Bronchial epithelial cell (primary cell): ENCODE results near the gene DBF4B. TPM values are rescaled to one million over a fixed set of nuclear protein-coding genes. Genes with fewer than 3 reads are reported as not detected.

Source experiments
- DNase-seq: peaks from one replicate; pipeline ENCODE4 v3.0.0-alpha.2; 2010; ENCODE audit warnings: low read depth
- FAIRE-seq: peaks from 2 replicates; lab custom pipeline; 2011; peaks lifted over from hg19 to GRCh38; lab: Jason Lieb, UNC
- H3K27me3 ChIP-seq: 2 replicates; pipeline ENCODE4 v1.5.1; 2011; ENCODE audit warnings: low read length; ENCODE audit not compliant: control insufficient read depth, insufficient read depth
- H3K36me3 ChIP-seq: 2 replicates; pipeline ENCODE4 v1.5.1; 2011; ENCODE audit warnings: low read length; ENCODE audit not compliant: control insufficient read depth, insufficient read depth
- H3K4me3 ChIP-seq: 2 replicates; pipeline ENCODE4 v1.5.1; 2011; ENCODE audit warnings: mild to moderate bottlenecking, low read depth, low read length, control low read depth
- total RNA-seq: library from RNA; depleted of rRNA; stranded (reverse); fragments of >200 nt; gene quantifications from 2 replicates; pipeline ENCODE4 v1.2.1, GENCODE V29; 2014
- TF ChIP-seq, protein P1 (sequence below): IDR thresholded peaks from 2 replicates; pipeline ENCODE4 v1.5.1; 2011; ENCODE audit warnings: mild to moderate bottlenecking, moderate library complexity, low read length, control low read depth, inconsistent platforms; ENCODE audit not compliant: insufficient read depth, severe bottlenecking

Gene DBF4B
- total RNA-seq, 1 donor from 2014 or later, result 0.79 TPM

DNA sequence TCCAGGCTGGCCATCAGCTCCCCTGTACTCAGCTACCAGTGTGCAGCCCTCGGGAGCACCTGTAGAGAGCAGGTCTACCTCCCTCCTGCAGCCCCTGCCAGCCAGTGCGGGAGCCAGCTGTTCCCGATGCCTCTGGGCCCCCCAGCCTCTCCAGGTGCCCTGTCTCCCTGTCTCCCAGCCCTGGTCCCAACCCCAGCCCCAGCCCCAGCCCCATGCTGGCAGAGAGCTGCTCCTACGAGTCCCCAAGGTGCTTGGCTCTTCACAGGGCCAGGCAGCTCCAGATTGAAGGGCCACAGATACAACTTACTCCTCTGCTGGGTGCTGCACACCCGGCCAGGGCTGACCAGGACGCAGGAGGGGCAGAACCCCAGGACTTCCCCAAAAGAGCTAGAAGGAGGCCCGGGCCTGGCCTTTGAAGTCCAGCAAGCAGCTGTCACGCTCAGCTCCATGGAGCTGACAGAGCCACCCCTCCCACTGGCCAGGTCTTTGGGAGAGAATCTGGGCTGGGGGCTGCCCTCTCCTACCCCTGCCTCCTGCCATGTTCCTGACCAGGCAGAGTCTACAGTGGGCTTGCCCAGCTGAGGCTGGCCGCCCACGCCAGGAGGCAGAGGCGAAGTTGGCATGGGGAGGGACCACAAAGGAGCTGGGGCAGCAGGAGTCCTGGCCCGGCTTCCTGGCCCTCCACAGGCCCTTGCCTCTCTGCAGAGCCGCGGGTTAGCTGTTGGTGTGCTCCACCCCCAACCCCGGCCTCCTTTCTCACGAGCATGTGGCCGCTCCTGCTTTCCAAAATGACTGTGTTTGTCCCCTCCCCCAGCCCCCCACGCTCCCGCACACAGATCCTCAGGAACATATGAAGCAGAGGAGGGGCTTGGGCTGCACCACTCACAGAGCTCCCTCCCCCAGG, 40.9 kb downstream of the DBF4B start:
- peaks cover 3% of the 10 kb centered on the region for H3K36me3 ChIP-seq
- H3K27me3 ChIP-seq, result no peaks in the 10 kb centered on the region
- TF ChIP-seq, protein P1, sequence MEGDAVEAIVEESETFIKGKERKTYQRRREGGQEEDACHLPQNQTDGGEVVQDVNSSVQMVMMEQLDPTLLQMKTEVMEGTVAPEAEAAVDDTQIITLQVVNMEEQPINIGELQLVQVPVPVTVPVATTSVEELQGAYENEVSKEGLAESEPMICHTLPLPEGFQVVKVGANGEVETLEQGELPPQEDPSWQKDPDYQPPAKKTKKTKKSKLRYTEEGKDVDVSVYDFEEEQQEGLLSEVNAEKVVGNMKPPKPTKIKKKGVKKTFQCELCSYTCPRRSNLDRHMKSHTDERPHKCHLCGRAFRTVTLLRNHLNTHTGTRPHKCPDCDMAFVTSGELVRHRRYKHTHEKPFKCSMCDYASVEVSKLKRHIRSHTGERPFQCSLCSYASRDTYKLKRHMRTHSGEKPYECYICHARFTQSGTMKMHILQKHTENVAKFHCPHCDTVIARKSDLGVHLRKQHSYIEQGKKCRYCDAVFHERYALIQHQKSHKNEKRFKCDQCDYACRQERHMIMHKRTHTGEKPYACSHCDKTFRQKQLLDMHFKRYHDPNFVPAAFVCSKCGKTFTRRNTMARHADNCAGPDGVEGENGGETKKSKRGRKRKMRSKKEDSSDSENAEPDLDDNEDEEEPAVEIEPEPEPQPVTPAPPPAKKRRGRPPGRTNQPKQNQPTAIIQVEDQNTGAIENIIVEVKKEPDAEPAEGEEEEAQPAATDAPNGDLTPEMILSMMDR, result no peak
- FAIRE-seq (no peak), DNase-seq (no peak)
- no peak overlapping the region for H3K4me3 ChIP-seq

DNA sequence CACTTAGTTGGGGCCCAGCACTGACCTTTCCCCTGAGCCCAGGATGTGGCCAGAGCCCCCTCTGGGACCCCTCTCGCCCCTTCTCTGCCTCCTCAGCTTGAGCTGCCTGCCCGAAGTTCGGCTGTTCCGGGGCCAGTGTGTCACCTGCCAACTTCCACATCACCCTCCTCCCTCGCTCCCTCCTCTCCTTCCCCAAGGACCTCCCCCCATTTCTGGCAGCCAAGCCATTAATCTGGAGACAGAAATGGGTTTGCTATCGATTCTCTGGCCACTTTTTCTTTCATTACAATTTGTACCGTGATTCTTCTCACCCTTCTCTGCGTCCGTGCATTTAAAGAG, 41.5 kb downstream of the DBF4B start:
- FAIRE-seq (no peak), DNase-seq (no peak)
- Histone ChIP-seq H3K36me3 (peaks cover 3% of the 10 kb centered on the region), H3K4me3 (no peak overlapping the region), H3K27me3 (no peaks in the 10 kb centered on the region)
- TF ChIP-seq, protein P1, result no peak

DNA sequence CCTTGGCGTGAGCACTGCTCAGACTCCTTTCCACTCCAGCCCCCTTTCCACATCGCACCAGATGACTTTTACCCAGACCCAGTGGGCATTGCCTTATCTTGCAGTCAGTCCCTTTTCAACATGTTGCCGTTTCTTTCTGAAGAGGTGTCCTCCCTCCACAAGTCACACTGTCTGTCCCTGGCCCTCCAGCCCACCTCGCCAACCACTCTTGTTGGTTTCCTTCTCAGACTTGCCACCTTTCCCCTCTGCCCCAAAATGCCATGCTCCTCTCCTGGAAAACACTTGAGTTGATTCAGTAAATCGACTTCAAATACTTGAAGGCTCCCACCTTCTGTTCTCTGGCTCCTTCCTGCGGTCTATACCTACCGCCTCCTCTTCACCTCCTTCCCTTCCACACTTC, 42.9 kb downstream of the DBF4B start:
- Histone ChIP-seq H3K4me3 (no peak overlapping the region), H3K27me3 (no peaks in the 10 kb centered on the region), H3K36me3 (peaks cover 3% of the 10 kb centered on the region)
- TF ChIP-seq, protein P1, result no peak
- FAIRE-seq (no peak), DNase-seq (no peak)

DNA sequence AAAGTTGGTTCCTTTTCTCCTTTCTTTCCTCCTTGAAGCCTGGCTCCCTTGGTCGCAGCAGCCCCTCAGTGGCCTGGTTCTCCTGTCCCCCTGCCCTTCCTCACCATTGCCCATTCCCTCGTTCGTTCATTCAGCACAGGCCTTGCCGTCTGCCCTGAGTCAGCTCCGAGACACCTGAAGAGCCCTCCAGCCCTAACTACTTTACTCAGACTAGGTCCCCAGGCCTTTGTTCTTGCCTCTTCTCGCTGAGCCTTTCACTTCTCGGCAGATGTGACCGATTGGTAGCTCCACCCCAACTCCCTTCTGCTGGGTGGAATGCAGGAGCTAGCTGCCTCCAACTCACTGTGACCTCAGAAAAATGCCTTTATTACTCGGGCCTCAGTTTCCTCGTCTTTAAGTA, 43.3 kb downstream of the DBF4B start:
- Histone ChIP-seq H3K36me3 (peaks cover 3% of the 10 kb centered on the region), H3K27me3 (no peaks in the 10 kb centered on the region), H3K4me3 (no peak overlapping the region)
- TF ChIP-seq, protein P1, result no peak
- DNase-seq (no peak), FAIRE-seq (no peak)

DNA sequence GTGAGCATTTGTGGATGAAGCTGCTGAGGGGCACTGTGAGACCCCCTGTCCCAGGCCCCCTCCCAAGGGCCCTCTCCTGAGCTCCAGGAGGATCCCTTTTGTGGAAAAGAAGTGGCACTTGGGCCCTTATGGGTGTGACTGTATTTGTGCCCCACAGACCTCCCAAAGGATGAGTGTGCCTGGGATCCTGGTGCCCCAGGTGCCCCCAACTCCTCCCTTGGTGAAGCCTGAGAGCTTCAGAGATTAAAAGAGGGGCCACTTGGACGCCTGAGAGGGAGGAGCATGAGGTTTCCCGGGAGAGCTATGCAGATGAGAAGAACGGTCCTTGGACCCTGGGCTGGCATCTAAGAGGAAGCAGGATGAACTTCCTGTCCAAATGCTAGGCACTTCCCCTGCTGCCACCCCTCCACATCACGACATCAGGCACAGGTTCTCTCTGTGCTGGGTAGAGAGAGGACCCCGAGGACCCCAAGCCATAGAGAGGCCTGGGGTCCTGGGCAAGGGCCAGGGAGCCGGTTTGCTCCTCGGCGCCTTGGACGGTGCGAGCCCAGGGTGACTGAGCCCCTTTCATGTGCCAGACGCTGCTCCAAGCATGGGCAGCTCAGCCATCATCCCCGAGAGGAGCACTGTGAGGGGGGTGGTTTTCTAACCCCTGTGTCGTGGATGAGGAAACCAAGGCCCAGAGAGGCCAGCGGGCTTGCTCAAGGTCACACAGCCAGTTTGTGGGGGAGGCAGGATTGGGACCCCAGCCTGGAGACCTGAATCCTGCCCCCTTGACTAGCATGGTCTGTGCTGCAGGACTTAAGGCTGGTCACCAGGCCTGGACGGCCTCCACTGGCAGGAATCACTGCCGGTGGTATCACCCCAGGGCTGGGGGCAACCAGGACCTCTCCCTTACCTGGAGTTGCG, 44.7 kb downstream of the DBF4B start:
- Histone ChIP-seq H3K4me3 (no peak overlapping the region), H3K36me3 (peaks cover 2% of the 10 kb centered on the region), H3K27me3 (peaks cover 10% of the 10 kb centered on the region)
- FAIRE-seq (no peak), DNase-seq (no peak)
- TF ChIP-seq, protein P1, result no peak
